ENCODE data around the gene RPS26.

DNA sequence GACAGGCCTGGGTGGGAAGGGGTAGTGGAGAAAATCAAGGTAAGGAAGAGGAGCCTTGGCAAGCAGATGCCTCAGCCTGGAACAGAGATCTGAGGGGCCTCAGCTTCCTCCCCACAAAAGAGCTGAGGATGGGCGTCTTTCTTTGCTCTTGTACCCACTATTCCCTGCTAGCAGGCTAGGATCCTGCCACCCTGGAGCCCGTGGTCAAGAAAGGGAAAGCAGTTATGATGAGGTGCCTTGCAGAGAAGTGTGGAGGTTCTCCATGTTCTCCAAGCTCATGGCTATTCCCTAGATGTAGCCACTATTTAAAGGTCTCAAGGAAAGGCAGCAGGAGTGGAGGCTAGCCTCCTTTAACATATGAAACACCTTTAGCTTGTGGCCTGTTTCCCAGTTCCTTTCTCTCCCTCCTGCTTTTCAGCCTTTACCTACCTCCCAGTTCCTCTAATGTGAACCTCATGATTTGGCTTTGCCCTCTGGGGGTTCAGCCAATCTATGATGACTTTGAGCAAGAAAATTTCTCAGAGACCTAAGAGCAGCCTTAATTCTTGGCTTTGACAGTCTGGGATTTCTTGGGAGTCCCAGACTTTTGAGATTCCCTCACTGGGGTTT, 19.7 kb upstream of the RPS26 start:
- TF ChIP-seq RAD21 (conservative IDR thresholded peaks at IDR 0.05), result no peak
- TF ChIP-seq, protein P1, sequence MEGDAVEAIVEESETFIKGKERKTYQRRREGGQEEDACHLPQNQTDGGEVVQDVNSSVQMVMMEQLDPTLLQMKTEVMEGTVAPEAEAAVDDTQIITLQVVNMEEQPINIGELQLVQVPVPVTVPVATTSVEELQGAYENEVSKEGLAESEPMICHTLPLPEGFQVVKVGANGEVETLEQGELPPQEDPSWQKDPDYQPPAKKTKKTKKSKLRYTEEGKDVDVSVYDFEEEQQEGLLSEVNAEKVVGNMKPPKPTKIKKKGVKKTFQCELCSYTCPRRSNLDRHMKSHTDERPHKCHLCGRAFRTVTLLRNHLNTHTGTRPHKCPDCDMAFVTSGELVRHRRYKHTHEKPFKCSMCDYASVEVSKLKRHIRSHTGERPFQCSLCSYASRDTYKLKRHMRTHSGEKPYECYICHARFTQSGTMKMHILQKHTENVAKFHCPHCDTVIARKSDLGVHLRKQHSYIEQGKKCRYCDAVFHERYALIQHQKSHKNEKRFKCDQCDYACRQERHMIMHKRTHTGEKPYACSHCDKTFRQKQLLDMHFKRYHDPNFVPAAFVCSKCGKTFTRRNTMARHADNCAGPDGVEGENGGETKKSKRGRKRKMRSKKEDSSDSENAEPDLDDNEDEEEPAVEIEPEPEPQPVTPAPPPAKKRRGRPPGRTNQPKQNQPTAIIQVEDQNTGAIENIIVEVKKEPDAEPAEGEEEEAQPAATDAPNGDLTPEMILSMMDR (IDR thresholded peaks at IDR 0.05; ENCODE audit: poor library complexity, severe bottlenecking), result no peak

Data from neural cell (in vitro differentiated cells).